Measurements from ENCODE around the gene ZNF474. TPM values are rescaled to one million over a fixed set of nuclear protein-coding genes. Genes with fewer than 3 reads are reported as not detected.

The ZNF474 gene
- total and polyA plus RNA-seq, 4 donors: 0.03 to 0.25 (median 0.23) TPM; not detected in 1

GRCh38 chr5:122126177-122126755, 3.1 kb upstream of the ZNF474 start:
- no peaks in the 10 kb centered on the region for H3K4me1 ChIP-seq (ENCODE audit: control insufficient read depth in 4 of 4, insufficient read depth in 4 of 4, low read length in 3 of 4)
- 67% methylated on average over 2 of the region's 2 CpGs for WGBS
- no peak overlapping the region for H3K4me3 ChIP-seq (ENCODE audit: low read depth in 1 of 3, low read length in 3 of 3)
- H3K9ac ChIP-seq (ENCODE audit: low read depth in 1 of 2, low read length in 2 of 2): no peak overlapping the region
- no peaks in the 10 kb centered on the region for H3K27me3 ChIP-seq (ENCODE audit: control insufficient read depth in 4 of 4, insufficient read depth in 4 of 4, low read length in 3 of 4)
- DNase-seq (ENCODE audit: low spot score): no peak
- TF ChIP-seq SP1 (IDR thresholded peaks at IDR 0.05): no peak
- no peak for TF ChIP-seq ZBTB33 (IDR thresholded peaks at IDR 0.05)
- no peak for TF ChIP-seq TAF1 (conservative IDR thresholded peaks at IDR 0.05)
- TF ChIP-seq RAD21 (IDR thresholded peaks at IDR 0.05): no peak
- no peak for TF ChIP-seq HNF4A (conservative IDR thresholded peaks at IDR 0.05)
- no peak for TF ChIP-seq HNF4G (IDR thresholded peaks at IDR 0.05)
- TF ChIP-seq FOXA1 (IDR thresholded peaks at IDR 0.05): no peak
- TF ChIP-seq JUND (IDR thresholded peaks at IDR 0.05): no peak
- TF ChIP-seq REST (IDR thresholded peaks at IDR 0.05): no peak
- TF ChIP-seq FOXA2 (IDR thresholded peaks at IDR 0.05): no peak
- TF ChIP-seq MAX (IDR thresholded peaks at IDR 0.05): no peak
- TF ChIP-seq CTCF (IDR thresholded peaks at IDR 0.05; ENCODE audit: low read depth, low read length, missing input control): no peak
- TF ChIP-seq YY1 (IDR thresholded peaks at IDR 0.05): no peak
- no peak for TF ChIP-seq NR2F2 (IDR thresholded peaks at IDR 0.05)
- no peak for TF ChIP-seq ATF3 (IDR thresholded peaks at IDR 0.05)
- TF ChIP-seq GABPA (IDR thresholded peaks at IDR 0.05 in 1 of 2, conservative IDR thresholded peaks at IDR 0.05 in 1 of 2): no peak
- no peak for TF ChIP-seq RXRA (IDR thresholded peaks at IDR 0.05)
- TF ChIP-seq EGR1 (IDR thresholded peaks at IDR 0.05; ENCODE audit: low read depth in 2 of 2): no peak
- H3K36me3 ChIP-seq (ENCODE audit: control insufficient read depth in 4 of 4, insufficient read depth in 3 of 4, low read depth in 1 of 4, low read length in 3 of 4): no peaks in the 10 kb centered on the region
- no peaks in the 10 kb centered on the region for H3K9me3 ChIP-seq (ENCODE audit: control insufficient read depth in 4 of 4, low read length in 3 of 4)
- no peak overlapping the region for H3K27ac ChIP-seq (ENCODE audit: low read depth in 1 of 2, low read length in 2 of 2)

Measured in liver (tissue), 9 donors.